HepG2 (cell line): Measurements from ENCODE around the gene SYDE2.

Experiments
- AKAP8 ChIP-seq: sonication (generic); formaldehyde crosslinking; IDR thresholded peaks from 2 replicates; pipeline ENCODE4 v1.5.1; 2020; ENCODE audit warnings: mild to moderate bottlenecking, missing genetic modification reagents
- TBL1XR1 ChIP-seq: fragments of 150-350 bp; IDR thresholded peaks from 2 replicates; pipeline ENCODE4 v1.6.1; 2014; ENCODE audit warnings: borderline replicate concordance, low read length; ENCODE audit not compliant: partially characterized antibody
- ZNF414 ChIP-seq: sonication (generic); formaldehyde crosslinking; IDR thresholded peaks from 2 replicates; pipeline ENCODE4 v1.5.0; 2020; ENCODE audit warnings: missing genetic modification reagents
- ZSCAN21 ChIP-seq: sonication (generic); formaldehyde crosslinking; IDR thresholded peaks from 2 replicates; pipeline ENCODE4 v1.8.0; 2022; ENCODE audit warnings: mild to moderate bottlenecking, missing genetic modification reagents, moderate library complexity, borderline replicate concordance
- TF ChIP-seq, protein P1 (sequence below): sonication (generic); formaldehyde crosslinking; IDR thresholded peaks from 2 replicates; pipeline ENCODE4 v1.4.0; 2020; ENCODE audit warnings: mild to moderate bottlenecking, missing genetic modification reagents

DNA sequence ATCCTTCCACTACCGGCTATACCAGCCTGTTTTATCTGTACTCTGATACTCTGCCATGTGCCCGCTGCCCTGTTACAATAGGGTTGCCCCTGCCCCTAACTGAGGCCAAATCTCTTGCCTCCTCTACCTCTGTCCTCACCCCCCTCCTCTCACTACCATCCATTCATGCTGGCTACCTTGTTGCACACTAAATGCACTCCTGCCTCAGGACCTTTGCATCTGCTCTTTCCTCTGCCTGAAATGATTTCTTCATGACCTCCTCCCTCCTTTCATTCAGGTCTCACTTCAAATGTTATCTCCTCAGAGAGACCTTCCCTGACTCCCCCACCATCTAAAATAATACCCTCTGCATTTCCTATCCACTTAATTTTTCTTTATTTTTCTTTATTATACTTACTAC, 7.7 kb upstream of the SYDE2 start:
- TF ChIP-seq ZNF414 (CRISPR knock-in tag) = no peak
- TF ChIP-seq, protein P1, sequence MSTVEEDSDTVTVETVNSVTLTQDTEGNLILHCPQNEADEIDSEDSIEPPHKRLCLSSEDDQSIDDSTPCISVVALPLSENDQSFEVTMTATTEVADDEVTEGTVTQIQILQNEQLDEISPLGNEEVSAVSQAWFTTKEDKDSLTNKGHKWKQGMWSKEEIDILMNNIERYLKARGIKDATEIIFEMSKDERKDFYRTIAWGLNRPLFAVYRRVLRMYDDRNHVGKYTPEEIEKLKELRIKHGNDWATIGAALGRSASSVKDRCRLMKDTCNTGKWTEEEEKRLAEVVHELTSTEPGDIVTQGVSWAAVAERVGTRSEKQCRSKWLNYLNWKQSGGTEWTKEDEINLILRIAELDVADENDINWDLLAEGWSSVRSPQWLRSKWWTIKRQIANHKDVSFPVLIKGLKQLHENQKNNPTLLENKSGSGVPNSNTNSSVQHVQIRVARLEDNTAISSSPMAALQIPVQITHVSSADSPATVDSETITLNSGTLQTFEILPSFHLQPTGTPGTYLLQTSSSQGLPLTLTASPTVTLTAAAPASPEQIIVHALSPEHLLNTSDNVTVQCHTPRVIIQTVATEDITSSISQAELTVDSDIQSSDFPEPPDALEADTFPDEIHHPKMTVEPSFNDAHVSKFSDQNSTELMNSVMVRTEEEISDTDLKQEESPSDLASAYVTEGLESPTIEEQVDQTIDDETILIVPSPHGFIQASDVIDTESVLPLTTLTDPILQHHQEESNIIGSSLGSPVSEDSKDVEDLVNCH (CRISPR knock-in tag) = no peak
- no peak for TF ChIP-seq ZSCAN21 (CRISPR knock-in tag)
- TF ChIP-seq AKAP8 (CRISPR knock-in tag) = no peak
- no peak for TF ChIP-seq TBL1XR1
